HL-60 (cell line): ENCODE data around the gene APBA2.
"Not testable (repeated sequence)": the region's sequence is repeated elsewhere in the genome, so short reads cannot be mapped to it uniquely, and the experiment has no call there.

Experiments
- POLR2AphosphoS5 ChIP-seq: IDR thresholded peaks from 2 replicates; pipeline ENCODE4 v1.6.1; 2012; ENCODE audit warnings: low read depth
- TF ChIP-seq, protein P1 (sequence below): IDR thresholded peaks from one replicate; pipeline ENCODE4 v1.5.1; 2011; ENCODE audit warnings: low read length, control low read depth, inconsistent platforms; ENCODE audit not compliant: insufficient read depth
- TF ChIP-seq, protein P2 (sequence below): IDR thresholded peaks from 2 replicates; pipeline ENCODE4 v1.6.1; 2012; ENCODE audit warnings: low read depth; ENCODE audit not compliant: insufficient replicate concordance

DNA sequence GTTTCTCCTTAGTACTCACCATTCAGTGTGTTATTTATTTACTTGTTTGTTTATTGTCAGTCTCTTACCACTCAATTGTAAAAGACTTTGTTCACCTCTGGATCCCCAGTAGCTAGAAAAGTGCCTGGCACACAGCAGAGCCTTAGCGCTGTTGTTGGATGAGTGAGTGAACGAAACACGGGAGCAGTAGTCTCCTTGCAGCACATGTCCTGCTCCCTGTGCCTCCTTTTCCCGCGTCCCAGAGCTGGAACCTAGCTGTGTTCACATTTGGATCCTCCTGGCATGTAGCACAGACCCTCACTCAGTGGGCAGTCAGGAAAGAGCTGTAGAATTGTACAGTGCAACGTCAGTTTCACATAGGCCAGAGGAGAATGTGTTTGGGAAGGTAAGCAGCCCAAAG is 4.1 kb downstream of the APBA2 start:
- TF ChIP-seq, protein P1, sequence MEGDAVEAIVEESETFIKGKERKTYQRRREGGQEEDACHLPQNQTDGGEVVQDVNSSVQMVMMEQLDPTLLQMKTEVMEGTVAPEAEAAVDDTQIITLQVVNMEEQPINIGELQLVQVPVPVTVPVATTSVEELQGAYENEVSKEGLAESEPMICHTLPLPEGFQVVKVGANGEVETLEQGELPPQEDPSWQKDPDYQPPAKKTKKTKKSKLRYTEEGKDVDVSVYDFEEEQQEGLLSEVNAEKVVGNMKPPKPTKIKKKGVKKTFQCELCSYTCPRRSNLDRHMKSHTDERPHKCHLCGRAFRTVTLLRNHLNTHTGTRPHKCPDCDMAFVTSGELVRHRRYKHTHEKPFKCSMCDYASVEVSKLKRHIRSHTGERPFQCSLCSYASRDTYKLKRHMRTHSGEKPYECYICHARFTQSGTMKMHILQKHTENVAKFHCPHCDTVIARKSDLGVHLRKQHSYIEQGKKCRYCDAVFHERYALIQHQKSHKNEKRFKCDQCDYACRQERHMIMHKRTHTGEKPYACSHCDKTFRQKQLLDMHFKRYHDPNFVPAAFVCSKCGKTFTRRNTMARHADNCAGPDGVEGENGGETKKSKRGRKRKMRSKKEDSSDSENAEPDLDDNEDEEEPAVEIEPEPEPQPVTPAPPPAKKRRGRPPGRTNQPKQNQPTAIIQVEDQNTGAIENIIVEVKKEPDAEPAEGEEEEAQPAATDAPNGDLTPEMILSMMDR, result not testable (repeated sequence)
- TF ChIP-seq, protein P2, sequence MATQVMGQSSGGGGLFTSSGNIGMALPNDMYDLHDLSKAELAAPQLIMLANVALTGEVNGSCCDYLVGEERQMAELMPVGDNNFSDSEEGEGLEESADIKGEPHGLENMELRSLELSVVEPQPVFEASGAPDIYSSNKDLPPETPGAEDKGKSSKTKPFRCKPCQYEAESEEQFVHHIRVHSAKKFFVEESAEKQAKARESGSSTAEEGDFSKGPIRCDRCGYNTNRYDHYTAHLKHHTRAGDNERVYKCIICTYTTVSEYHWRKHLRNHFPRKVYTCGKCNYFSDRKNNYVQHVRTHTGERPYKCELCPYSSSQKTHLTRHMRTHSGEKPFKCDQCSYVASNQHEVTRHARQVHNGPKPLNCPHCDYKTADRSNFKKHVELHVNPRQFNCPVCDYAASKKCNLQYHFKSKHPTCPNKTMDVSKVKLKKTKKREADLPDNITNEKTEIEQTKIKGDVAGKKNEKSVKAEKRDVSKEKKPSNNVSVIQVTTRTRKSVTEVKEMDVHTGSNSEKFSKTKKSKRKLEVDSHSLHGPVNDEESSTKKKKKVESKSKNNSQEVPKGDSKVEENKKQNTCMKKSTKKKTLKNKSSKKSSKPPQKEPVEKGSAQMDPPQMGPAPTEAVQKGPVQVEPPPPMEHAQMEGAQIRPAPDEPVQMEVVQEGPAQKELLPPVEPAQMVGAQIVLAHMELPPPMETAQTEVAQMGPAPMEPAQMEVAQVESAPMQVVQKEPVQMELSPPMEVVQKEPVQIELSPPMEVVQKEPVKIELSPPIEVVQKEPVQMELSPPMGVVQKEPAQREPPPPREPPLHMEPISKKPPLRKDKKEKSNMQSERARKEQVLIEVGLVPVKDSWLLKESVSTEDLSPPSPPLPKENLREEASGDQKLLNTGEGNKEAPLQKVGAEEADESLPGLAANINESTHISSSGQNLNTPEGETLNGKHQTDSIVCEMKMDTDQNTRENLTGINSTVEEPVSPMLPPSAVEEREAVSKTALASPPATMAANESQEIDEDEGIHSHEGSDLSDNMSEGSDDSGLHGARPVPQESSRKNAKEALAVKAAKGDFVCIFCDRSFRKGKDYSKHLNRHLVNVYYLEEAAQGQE, result not testable (repeated sequence)
- TF ChIP-seq POLR2AphosphoS5, result not testable (repeated sequence)
